Astrocyte (in vitro differentiated cells and primary cell): Measurements from ENCODE around the gene LIN28B. TPM values are rescaled to one million over a fixed set of nuclear protein-coding genes. Genes with fewer than 3 reads are reported as not detected.

Source experiments
- DNase-seq: peaks from one replicate; pipeline ENCODE4 v3.0.0-alpha.2; 2010; ENCODE audit warnings: low read depth
- FAIRE-seq: peaks from 2 replicates; lab custom pipeline; 2011; peaks lifted over from hg19 to GRCh38; lab: Jason Lieb, UNC
- H2AFZ ChIP-seq: 2 replicates; pipeline ENCODE4 v1.6.0; 2012; ENCODE audit warnings: low read depth, low read length, inconsistent platforms
- H3K27ac ChIP-seq: 2 replicates; pipeline ENCODE4 v1.5.1; 2011; ENCODE audit warnings: low read depth, low read length, inconsistent platforms
- H3K27me3 ChIP-seq: 2 replicates; pipeline ENCODE4 v1.6.0; 2011; ENCODE audit warnings: low read length, inconsistent platforms; ENCODE audit not compliant: insufficient read depth
- H3K36me3 ChIP-seq: 2 replicates; pipeline ENCODE4 v1.5.1; 2011; ENCODE audit warnings: low read length, inconsistent platforms; ENCODE audit not compliant: insufficient read depth
- H3K4me1 ChIP-seq: 2 replicates; pipeline ENCODE4 v1.5.1; 2011; ENCODE audit warnings: low read length, inconsistent platforms; ENCODE audit not compliant: insufficient read depth
- H3K4me2 ChIP-seq: 2 replicates; pipeline ENCODE4 v1.6.0; 2012; ENCODE audit warnings: low read length, inconsistent platforms
- H3K4me3 ChIP-seq: 2 replicates; pipeline ENCODE4 v1.5.1; 2011; ENCODE audit warnings: low read depth, mild to moderate bottlenecking, low read length, inconsistent platforms; ENCODE audit not compliant: insufficient read depth
- H3K79me2 ChIP-seq: 2 replicates; pipeline ENCODE4 v1.6.0; 2012; ENCODE audit warnings: mild to moderate bottlenecking, low read length, inconsistent platforms; ENCODE audit not compliant: insufficient read depth
- H3K9ac ChIP-seq: 2 replicates; pipeline ENCODE4 v1.6.0; 2012; ENCODE audit warnings: mild to moderate bottlenecking, low read length, inconsistent platforms
- H3K9me3 ChIP-seq: 2 replicates; pipeline ENCODE4 v1.5.1; 2012; ENCODE audit warnings: low read depth, mild to moderate bottlenecking, low read length, inconsistent platforms; ENCODE audit not compliant: insufficient read depth
- H4K20me1 ChIP-seq: 2 replicates; pipeline ENCODE4 v1.6.0; 2012; ENCODE audit warnings: low read length, inconsistent platforms; ENCODE audit not compliant: insufficient read depth
- H3K27ac Mint-ChIP-seq: one replicate; pipeline ENCODE4 v1.8.0; 2021; ENCODE audit warnings: mild to moderate bottlenecking, mixed read lengths; ENCODE audit not compliant: unreplicated experiment
- H3K27me3 Mint-ChIP-seq: one replicate; pipeline ENCODE4 v1.8.0; 2021; ENCODE audit warnings: low read depth, mixed read lengths; ENCODE audit not compliant: unreplicated experiment
- H3K36me3 Mint-ChIP-seq: one replicate; pipeline ENCODE4 v1.8.0; 2021; ENCODE audit warnings: low read depth, mixed read lengths; ENCODE audit not compliant: unreplicated experiment
- H3K4me1 Mint-ChIP-seq: one replicate; pipeline ENCODE4 v1.8.0; 2021; ENCODE audit warnings: low read depth, mixed read lengths; ENCODE audit not compliant: unreplicated experiment
- H3K4me3 Mint-ChIP-seq: one replicate; pipeline ENCODE4 v1.8.0; 2021; ENCODE audit warnings: mild to moderate bottlenecking, moderate library complexity, mixed read lengths; ENCODE audit not compliant: unreplicated experiment
- H3K9me3 Mint-ChIP-seq: one replicate; pipeline ENCODE4 v1.8.0; 2021; ENCODE audit warnings: mild to moderate bottlenecking, mixed read lengths; ENCODE audit not compliant: unreplicated experiment
- EZH2 ChIP-seq: IDR thresholded peaks from 2 replicates; pipeline ENCODE4 v1.6.1; 2012; ENCODE audit warnings: mild to moderate bottlenecking, low read length, inconsistent platforms; ENCODE audit not compliant: insufficient read depth
- total RNA-seq: library from RNA; stranded (reverse); gene quantifications from 2 replicates; pipeline ENCODE4 v1.2.1, GENCODE V29; 2021
- TF ChIP-seq, protein P1 (sequence below): IDR thresholded peaks from 2 replicates; pipeline ENCODE4 v1.5.1; 2011; ENCODE audit warnings: low read depth, mild to moderate bottlenecking, inconsistent platforms, low read length, moderate library complexity; ENCODE audit not compliant: insufficient read depth

Gene LIN28B
- total RNA-seq, 1 donor from 2014 or later = 29.0 TPM

GRCh38 chr6:104940238-104940892 lies 16.5 kb upstream of the LIN28B start:
- no peak overlapping the region for H3K27ac ChIP-seq
- H3K4me3 ChIP-seq = peak overlapping the region; percentile 52
- peak; percentile 28 for TF ChIP-seq EZH2
- TF ChIP-seq, protein P1, sequence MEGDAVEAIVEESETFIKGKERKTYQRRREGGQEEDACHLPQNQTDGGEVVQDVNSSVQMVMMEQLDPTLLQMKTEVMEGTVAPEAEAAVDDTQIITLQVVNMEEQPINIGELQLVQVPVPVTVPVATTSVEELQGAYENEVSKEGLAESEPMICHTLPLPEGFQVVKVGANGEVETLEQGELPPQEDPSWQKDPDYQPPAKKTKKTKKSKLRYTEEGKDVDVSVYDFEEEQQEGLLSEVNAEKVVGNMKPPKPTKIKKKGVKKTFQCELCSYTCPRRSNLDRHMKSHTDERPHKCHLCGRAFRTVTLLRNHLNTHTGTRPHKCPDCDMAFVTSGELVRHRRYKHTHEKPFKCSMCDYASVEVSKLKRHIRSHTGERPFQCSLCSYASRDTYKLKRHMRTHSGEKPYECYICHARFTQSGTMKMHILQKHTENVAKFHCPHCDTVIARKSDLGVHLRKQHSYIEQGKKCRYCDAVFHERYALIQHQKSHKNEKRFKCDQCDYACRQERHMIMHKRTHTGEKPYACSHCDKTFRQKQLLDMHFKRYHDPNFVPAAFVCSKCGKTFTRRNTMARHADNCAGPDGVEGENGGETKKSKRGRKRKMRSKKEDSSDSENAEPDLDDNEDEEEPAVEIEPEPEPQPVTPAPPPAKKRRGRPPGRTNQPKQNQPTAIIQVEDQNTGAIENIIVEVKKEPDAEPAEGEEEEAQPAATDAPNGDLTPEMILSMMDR = no peak
- Mint-ChIP-seq H3K27ac (no peak overlapping the region), H3K9me3 (peaks cover 4% of the 10 kb centered on the region), H3K36me3 (no peaks in the 10 kb centered on the region), H3K27me3 (no peaks in the 10 kb centered on the region), H3K4me1 (peaks cover 2% of the 10 kb centered on the region), H3K4me3 (peak overlapping the region; percentile 86)
- peaks cover 27% of the 10 kb centered on the region for H3K27me3 ChIP-seq
- H3K9ac ChIP-seq = no peak overlapping the region
- H3K4me1 ChIP-seq = peaks cover 5% of the 10 kb centered on the region
- DNase-seq (no peak), FAIRE-seq (no peak)
- no peaks in the 10 kb centered on the region for H4K20me1 ChIP-seq
- peak overlapping the region; percentile 95 for H2AFZ ChIP-seq
- H3K79me2 ChIP-seq = no peaks in the 10 kb centered on the region
- H3K9me3 ChIP-seq = no peaks in the 10 kb centered on the region
- peak overlapping the region; percentile 90 for H3K4me2 ChIP-seq
- H3K36me3 ChIP-seq = no peaks in the 10 kb centered on the region

DNA sequence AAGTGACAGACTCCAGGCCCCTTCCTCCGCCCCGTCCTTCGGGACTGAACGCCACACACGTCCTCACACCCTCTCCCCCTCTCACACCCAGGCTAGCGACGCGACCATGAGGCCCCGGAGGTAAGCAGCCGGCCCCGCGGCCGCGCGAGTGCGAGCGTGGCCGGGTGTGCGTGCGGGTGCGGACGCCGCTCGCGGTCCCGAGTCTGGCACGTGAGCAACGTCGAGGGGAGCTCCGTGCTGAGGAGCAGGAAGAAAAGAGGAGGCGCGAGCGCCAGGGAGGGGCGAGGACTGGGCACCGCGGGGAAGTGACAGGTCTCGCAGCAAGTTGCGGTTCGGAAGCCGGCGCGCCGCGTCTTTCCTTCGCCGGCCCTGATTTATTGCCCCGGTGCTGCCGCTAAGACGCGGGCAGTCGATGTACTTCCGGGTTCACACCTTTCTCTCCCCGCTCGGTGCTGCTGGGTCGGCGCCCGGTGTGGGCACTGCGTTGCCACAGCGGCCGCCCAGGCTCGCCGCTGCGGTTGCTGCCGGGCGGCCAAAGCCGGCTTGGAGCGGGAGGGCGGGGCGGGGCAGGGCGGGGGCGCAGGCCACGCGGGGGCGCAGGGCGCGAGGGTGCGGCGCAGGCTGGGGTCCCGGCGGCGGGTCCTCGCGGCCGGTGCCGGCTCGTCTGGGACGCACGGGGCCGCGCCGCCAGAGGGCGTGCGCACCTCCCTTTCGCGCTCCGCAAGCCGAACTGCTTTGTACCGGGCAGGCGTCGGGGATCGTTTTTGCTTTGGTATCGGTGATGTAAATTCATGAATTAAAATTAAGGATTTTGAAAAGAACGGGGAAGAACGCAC lies 15.8 kb upstream of the LIN28B start:
- peaks cover 27% of the 10 kb centered on the region for H3K27me3 ChIP-seq
- no peak for FAIRE-seq
- H3K4me1 ChIP-seq = peaks cover 5% of the 10 kb centered on the region
- peak overlapping the region; percentile 62 for H3K4me3 ChIP-seq
- TF ChIP-seq, protein P1 = peak; percentile 32
- TF ChIP-seq EZH2 = peak; percentile 86
- H3K79me2 ChIP-seq = no peaks in the 10 kb centered on the region
- Mint-ChIP-seq H3K9me3 (peaks cover 4% of the 10 kb centered on the region), H3K27me3 (no peaks in the 10 kb centered on the region), H3K36me3 (no peaks in the 10 kb centered on the region), H3K27ac (peak overlapping the region; percentile 96), H3K4me3 (peak overlapping the region; percentile 97), H3K4me1 (peaks cover 2% of the 10 kb centered on the region)
- no peaks in the 10 kb centered on the region for H3K36me3 ChIP-seq
- no peaks in the 10 kb centered on the region for H3K9me3 ChIP-seq
- peak overlapping the region; percentile 90 for H3K4me2 ChIP-seq
- peak overlapping the region; percentile 95 for H2AFZ ChIP-seq
- H3K9ac ChIP-seq = no peak overlapping the region
- no peaks in the 10 kb centered on the region for H4K20me1 ChIP-seq
- H3K27ac ChIP-seq = no peak overlapping the region
- peak; percentile 10 for DNase-seq
